Stimulated activated CD4-positive, alpha-beta T cell treated with anti-CD3 and anti-CD28 coated beads, Interleukin-4, amount 100 ng/mL, for 1 hour (primary cell): Measurements from ENCODE around the gene NSMF.
"Not testable (repeated sequence)": the region's sequence is repeated elsewhere in the genome, so short reads cannot be mapped to it uniquely, and the experiment has no call there.

Experiments
- DNase-seq: peaks from one replicate; pipeline ENCODE4 v3.0.0-alpha.2; 2020

The NSMF gene

DNA sequence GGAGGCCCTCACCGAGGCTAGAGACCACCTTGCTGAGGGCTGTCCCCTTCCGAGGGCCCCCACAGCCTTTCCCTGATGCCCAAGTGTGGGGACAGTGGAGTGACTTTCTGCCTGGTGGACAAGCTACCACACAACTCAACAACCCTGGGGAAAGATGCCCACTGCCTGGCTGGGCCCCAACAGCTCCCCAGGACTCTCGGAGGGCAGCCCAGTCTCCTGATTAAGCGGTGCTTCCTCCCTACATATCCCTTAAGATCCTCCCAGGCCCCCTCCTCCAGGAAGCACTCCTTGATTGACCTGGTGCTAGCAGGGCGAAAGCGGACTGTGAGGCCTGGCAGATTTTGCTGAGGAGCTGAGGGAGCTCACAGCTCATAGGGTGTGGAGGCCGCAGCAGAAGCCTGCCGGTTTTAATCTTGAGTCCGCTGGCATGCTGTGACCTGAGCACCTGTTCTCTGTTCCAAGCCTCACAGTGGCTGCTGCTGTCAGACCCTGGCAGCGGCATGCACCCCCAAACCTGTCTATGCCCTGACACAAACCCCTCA, 2.2 kb downstream of the NSMF start:
- DNase-seq, result no peak

DNA sequence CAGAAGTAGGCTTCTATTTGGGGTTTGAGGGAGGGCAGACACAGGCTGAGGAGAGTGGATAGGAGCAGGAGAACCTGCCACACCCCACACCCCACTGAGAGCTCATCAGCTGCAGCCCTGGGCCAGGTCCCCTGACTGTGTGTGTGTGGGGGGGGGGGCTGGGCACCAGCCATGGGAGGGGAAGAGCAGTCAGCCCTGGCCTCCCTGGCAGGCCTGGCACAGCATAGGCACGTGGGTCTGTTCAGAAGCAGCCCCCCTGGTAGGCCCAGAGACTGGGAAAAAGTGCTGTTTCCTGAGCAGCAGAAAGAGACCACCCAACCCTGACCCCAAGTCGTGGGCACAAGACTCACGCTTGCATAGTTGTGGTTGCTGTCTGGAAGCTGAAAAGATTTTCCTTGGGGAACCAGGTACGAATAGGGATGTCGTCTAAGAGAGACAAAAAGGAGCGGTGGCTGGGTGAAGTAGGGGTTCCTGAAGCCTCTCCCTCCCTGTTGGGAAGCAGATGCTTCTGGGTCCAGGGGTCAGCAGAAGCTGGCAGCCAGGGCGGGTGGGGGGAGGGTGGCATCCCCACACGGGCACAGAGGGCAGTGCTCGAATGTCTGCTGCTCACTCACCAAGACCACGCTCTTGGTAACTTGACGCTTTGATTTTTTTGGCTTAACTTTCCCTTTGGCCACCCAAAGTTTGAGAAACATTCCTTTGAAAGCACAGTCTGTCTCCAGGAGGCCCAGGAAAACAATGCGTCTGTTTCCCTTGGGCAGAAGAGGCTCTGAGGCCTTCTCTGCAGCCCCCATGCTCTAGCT, 2.9 kb downstream of the NSMF start:
- DNase-seq, result no peak

DNA sequence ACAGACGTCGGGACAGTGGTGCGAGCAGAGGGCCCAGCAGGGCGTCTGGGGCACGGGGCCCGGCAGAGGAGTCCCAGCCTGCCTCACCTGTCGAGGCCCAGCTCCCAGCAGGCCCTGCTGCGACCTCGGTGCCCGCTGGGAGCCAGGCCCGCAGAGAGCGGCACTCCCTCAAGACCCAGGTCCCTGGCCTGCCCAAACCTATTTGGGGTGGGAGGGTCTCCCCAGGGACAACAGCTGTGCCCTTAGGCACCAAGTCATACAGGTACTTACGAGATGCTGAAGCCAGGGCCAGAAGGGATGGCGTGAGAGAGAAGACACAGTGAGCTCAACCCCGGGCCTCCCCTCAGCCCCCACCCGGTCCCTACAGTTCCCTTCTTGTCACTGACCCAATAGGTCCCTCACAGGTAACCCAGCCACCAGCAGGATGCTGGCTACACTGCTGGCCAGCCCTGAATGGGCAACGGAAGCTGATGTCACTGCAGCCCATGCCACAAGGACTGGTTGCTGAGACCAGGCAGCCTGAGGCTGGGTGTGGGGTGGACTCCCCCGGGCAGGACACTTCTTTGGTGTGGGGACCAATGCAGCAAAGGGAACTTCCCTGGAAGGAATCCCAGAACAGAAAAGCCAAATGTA, 3.7 kb downstream of the NSMF start:
- no peak for DNase-seq

DNA sequence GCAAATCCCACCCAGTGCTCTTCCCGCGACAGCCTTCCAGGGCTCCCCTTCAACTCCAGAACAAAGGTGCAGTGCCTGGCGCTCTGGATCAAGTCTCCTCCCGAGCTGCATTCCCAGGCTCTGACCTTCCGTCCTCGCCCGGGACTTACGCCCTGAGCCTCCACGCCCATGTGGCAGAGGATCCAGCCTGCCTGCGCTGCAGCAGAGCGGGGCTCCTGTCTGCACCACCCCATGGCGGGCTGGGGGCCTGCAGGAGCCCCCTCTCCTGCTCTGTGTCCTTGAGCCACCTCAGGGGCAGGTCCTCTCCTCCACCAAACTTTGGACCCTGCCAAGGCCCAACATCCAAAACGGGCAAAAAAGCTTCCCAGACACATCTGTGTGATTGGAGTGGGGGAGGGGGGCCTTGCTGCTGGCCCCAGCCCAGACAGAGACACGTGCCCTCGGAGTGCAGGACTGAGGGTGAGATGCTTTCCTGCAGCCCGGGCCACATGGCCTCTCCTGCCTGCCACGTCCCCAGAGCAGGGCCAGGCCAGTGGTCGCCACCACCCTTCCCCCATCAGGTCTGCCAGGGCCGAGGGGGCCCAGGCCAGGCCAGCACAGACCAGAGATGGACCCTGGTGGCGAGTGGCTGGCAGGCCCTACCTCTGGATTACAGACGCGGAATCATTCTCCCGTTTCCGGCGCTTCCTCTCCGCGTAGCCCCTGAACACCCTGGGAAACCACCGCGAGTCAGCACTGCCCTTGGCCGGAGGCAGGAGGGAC, 4.4 kb downstream of the NSMF start:
- DNase-seq, result peak; percentile 4

DNA sequence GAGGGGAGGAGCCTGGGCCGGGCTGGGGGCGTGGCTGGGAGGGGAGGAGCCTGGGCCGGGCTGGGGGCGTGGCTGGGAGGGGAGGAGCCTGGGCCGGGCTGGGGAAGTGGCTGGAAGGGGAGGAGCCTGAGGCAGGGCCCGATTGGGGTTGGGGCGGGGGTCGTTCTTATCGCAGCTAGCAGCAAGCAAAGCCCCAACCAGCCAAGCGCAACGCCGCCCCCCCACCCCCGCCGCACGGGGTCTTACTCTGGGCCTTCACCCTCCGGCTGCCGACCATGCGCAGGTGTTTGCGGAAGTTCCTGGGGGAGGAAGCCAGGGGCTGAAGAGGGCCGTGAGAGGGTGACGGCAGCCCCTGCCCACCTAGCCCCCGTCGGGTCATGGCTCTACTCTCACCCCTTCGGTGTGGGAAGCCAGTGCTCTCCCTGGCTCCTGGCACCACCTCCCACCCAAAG, 5.0 kb downstream of the NSMF start:
- peak; percentile 44 for DNase-seq

DNA sequence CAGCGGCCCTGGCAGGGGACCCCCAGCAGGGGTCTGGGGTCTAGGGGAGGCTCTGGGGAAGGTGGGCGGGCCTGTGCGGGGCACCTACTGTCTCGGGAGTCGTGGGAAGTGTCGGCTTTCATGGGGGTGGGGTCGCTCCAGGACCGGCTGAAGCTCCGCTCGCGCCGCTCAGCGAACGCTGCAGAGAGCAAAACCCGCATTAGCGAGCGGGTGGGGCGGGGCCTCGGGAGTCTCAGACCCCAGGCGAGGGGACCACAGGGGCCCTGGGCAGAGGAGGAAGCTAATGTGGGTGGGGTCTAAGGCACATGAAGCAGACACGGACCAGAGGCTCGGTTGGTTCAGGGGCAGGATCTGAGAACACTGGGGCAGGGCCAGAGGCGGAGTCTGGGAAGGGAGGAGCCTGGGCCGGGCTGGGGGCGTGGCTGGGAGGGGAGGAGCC, 5.5 kb downstream of the NSMF start:
- DNase-seq, result peak; percentile 62

DNA sequence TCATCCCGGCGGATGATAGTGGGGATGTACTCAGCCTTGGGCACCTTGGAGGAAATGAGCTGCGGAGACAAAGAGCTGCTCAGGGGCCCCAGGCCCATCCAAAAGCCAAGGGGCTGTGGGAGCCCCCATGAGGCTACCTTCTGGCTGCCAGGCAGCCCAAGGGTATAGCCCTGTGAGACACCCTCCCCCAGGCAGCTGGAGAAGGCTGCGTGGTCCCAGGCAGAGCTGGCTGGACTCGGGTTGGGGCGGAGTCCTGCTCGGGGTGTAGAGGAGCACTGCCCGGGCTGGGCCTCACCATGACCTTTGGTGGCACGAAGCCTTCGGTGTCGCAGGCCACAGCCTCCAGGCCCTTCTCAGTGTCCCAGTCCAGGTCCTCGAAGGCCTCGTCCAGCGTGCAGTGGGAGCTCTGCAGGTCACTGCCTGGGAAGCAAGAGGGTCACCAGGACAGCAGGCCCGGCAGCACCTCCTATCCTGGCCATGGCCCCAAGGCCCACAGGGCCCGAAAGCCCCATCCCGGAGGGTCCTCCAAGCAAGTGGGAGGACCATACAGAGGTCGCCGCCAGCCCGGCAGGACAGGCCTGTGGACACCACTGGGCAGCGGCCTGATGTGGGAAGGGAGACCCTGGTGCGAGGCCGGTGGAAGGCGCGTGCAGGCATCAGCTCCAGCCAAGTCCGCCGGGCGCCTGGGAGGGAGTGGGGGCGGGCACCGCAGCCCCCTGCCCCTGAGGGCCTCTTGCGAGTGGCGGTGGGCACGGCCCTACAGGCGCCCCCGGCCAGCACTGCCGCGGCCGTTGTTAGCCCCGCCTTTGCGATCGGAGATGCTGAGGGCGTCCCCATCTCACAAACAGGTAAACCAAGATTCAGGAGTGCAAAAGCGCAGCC, 6.1 kb downstream of the NSMF start:
- DNase-seq, result peak; percentile 4

DNA sequence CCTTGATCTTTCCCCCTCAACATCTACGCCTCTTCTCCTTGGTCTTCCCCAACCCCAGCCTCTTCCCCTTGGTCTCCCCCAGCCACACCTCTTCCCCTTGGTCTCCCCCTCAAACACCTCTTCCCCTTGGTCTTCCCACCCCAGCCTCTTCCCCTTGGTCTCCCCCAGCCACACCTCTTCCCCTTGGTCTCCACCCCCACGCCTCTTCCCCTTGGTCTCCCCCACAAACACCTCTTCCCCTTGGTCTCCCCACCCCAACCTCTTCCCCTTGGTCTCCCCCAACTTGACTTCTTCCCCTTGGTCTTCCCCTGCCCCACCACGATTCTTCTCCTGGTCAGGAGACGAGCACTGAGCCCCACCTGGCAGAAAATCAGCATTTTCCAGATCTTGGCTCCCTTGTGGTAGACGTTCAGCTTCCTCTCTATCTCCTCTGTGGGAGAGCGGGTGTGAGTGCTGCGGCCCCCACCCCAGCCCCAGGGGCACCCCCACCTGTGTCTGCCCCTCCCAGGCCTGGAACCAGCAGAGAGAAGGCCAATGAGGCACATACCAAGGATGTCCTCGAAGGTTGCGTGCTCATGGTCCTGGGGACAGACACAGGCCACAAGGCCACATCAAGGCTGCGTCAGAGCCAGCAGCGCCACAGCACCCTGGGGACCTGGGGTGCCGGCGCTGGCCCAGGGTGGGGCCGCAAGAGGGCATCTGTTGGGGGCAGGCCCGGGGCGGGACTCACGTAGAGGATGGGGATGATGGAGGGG, 7.0 kb downstream of the NSMF start:
- DNase-seq, result no peak

DNA sequence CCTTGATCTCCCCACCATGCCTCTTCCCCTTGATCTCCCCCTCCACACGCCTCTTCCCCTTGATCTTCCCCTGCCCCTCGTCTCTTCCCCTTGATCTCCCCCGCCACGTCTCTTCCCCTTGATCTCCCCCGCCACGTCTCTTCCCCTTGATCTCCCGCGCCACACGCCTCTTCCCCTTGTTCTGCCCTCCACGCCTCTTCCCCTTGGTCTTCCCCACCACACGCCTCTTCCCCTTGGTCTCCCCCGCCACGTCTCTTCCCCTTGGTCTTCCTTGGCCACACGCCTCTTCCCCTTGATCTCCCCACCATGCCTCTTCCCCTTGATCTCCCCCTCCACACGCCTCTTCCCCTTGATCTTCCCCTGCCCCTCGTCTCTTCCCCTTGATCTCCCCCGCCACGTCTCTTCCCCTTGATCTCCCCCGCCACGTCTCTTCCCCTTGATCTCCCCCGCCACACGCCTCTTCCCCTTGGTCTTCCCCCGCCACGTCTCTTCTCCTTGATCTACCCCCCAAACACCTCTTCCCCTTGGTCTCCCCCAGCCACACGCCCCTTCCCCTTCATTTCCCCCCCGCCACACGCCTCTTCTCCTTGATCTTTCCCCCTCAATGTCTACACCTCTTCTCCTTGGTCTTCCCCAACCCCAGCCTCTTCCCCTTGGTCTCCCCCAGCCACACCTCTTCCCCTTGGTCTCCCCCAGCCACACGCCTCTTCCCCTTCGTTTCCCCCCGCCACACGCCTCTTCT, 7.7 kb downstream of the NSMF start:
- peak; percentile 1 for DNase-seq

DNA sequence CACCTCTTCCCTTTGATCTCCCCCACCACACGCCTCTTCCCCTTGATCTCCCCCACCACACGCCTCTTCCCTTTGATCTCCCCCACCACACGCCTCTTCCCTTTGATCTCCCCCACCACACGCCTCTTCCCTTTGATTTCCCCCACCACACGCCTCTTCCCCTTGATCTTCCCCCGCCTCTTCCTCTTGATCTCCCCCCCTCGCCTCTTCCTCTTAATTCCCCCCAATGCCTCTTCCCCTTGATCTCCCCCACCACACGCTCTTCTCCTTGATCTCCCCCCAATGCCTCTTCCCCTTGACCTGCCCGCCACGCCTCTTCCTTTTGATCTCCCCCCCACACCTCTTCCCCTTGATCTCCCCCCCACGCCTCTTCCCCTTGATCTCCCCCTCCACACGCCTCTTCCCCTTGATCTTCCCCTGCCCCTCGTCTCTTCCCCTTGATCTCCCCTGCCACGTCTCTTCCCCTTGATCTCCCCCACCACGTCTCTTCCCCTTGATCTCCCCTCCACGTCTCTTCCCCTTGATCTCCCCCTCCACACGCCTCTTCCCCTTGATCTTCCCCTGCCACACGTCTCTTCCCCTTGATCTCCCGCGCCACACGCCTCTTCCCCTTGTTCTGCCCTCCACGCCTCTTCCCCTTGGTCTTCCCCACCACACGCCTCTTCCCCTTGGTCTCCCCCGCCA, 8.5 kb downstream of the NSMF start:
- not testable (repeated sequence) for DNase-seq

DNA sequence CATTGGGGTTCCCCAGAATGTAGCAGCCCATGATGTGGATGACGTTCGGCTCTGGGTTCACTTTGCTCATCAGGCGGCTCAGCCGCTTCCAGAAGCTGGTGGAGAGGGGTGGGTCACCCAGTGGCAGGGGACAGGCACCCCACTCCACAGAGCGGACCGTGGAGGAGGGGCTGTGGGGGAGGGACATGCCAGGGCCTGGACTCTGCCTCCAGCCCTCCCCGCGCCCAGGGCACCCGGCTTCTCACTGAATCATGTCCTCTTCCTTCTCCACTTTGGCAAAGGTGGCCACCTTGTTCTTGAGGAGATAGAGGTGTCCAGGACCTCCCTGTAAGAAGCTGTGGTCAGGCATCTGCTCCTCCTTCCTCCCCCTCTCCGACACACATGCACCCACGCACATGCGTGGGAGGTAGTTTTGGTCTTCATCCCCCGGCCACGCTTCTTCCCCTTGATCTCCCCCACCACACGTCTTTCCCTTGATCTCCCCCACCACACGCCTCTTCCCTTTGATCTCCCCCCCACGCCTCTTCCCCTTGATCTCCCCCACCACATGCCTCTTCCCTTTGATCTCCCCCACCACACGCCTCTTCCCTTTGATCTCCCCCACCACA, 9.1 kb downstream of the NSMF start:
- DNase-seq, result peak; percentile 36

DNA sequence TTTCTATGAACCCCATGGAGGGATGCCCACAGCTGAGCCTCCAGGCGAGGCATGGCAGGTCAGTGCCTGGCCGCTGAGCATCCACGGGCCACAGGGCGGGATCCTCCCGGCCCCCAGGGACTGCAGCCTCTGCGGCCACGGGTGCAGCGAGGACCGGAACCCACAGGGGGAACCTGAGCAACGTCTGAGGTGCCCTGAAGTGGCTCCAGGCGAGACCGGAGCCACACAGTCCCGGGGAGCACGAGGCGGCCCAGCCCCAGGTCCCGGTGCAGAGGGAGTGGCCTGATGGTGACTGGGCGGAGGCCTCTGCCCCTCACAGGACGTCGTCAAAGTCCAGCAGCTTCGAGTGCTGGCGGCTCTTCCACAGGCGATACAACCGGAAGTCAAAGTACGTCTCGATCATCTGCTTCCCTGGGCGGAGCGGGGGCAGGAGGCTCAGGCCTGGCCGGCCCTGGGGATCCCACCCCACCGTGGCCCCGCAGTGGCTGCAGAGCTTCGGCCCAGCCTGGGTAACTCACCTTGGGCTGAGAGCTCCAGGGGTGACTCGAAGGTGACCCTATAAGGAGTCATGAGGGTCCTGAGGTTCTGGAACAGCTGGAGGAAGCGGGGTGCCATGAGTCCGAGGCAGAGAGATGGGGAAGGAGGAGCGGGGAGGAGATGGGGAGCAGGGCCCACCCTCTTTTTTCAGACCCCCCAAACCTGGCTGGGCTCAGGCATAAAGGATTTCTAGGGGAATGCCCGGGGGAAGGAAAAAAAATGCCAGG, 9.9 kb downstream of the NSMF start:
- no peak for DNase-seq

DNA sequence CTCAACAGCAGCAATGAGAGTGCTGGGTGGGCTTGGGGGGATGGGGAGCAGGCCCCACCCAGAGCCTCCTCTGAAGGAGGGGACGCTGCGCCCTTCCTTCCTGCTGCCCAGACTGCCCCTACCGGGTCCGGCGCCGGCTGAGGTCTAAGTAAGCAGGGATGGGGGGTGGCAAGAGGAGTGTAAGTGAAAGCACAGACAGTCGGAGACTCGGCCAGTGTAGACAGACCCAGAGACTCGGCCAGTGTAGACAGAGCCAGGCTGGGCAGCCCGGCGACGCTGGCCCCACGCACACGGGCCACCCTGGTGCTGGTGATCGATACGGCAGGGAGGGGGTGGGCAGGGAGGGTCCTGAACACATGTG, 10.6 kb downstream of the NSMF start:
- no peak for DNase-seq

DNA sequence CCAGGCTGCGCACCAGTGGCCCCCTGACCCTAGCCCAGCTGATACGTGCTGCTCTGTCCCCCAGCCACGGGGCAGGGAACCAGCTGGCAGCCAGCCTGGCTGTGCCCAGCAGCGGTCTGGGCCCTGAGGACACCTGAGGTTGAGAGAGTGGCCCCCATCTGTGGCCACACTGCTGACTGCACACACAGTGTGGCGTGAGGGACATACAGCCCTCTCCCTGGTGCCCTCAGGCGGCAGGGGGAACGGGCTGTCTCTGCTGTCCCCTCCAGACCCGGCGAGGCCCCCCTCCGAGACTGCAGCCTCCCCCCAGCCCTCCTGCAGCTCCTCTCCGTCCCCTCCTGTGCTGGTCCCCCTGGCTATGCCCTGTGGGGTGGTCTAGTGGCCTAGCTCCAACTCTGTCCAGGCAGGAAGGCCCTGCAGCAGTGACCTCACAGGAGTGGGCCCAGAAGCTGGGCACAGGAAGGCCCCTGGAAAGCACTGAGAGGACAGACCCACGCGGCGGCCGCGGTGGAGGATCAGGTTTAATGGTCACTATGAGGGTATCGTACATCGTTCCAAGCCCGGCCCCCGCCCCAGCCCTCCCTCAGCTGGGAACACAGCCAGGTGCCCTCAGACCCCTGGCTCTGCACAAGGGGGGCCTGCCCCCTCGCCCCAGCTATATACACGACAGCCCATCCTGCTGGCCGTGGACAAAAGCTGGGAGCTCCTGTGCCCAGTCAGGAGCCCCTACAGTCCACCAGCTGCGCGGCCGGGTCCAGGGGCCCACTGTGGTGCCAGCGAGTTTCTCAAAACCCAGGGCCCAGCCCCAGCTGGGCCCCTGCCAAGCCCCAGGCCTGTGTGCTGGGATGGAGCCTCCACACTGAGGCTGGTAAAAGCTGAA, 11.2 kb downstream of the NSMF start:
- no peak for DNase-seq

DNA sequence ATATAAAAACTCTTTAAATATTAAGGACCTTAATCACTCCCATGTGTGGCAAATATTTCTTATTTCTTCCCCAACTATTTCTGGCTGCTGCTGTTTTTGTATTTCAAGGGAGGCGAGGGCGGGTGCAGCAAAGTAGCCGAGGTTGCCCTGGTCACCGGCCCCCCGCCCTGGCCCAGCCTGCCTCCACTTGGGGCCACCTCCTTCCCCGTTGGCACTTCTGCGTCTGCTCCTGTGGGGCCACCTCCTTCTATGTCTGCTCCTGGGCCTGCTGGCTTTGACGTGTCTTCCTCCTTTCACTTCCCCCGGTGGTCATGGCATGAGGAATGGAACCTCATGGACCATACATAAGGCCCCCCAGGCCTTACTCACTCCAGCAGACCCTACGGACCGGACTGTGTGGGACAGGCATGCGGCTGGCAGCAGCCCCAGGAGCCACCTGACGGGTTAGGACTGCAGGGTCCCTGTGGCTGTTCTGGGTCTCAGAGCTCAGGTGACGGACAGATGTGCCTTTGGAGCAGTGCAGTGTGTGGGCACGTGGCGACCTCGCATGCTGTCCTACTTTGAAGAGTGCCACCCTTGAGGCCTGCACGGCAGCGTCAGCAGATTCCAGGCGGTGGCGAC, 12.2 kb downstream of the NSMF start:
- no peak for DNase-seq

DNA sequence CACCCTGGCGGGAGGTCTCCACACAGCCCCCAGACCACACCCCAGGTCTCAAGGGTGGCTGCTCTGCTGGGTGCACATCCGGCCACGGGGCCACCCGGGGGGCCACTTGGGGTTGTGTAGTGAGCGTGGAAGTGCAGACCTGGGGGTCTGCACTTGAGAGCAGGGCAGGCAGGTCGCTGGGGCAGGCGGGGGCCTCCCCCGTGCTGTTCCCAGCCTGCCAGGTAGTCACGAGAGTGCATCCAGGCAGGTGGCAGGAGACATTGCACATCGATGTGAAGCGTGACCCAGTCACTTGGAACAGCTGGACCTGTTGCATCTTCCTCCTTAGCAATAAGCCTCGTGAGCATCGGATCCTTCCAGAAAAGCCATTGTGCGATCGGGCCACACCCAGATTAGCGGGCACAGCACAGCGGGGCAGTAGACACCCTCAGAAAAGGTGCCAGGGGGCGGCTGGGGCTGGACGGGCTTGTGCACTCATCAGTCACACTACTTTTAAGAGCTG, 13.2 kb downstream of the NSMF start:
- no peak for DNase-seq

DNA sequence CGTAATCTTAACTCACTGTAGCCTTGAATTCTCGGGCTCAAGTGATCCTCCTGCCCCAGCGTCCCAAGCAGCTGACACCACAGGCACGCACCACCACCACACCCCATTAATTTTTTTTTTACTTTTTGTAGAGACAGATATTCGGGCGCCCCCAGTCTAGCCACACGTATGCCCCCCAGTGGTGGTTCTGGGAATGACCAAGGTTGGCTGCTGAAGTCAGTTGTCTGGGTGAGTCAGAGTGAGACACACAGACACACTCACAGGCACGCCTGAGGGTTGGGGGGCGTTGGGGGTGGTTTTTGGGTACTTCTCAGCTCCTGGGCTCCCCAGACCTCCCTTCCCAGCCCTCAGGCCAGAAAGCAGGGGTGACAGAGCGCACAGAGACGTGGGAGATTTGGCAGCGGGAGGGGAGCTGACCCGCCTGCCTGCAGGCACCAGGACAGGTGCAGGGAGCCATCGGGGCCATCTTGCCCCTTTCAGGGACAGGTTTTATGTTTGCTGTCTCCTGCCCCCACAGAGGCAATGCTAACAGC, 13.8 kb downstream of the NSMF start:
- DNase-seq, result peak; percentile 87
